Activated T-cell treated with anti-CD3 and anti-CD28 coated beads, Interleukin-2, amount 50 U/mL, for 4 hours (primary cell): ENCODE measurements around the gene ZNF578. TPM values are rescaled to one million over a fixed set of nuclear protein-coding genes. Genes with fewer than 3 reads are reported as not detected.
A peak's percentile ranks its signal among the peaks of the same experiment; 100 is the strongest.
"Not testable (repeated sequence)": the region's sequence is repeated elsewhere in the genome, so short reads cannot be mapped to it uniquely, and the experiment has no call there.

ENCODE experiments used
- ATAC-seq, 2 donors: fragments of 200-7000 bp; cut with Tn5 transposase; one replicate each; pipeline ENCODE4 v1.10.0; 2021
- DNase-seq: peaks from one replicate; pipeline ENCODE4 v3.0.0-alpha.2; 2020
- H3K27me3 Mint-ChIP-seq: one replicate; pipeline ENCODE4 v1.8.0; 2021; ENCODE audit warnings: low read depth, mixed read lengths
- H3K36me3 Mint-ChIP-seq: one replicate; pipeline ENCODE4 v1.8.0; 2022; ENCODE audit warnings: mixed read lengths; ENCODE audit not compliant: insufficient read depth
- H3K4me1 Mint-ChIP-seq: one replicate; pipeline ENCODE4 v1.8.0; 2021; ENCODE audit warnings: low read depth, mixed read lengths
- H3K4me3 Mint-ChIP-seq: one replicate; pipeline ENCODE4 v1.8.0; 2021; ENCODE audit warnings: mild to moderate bottlenecking, moderate library complexity, mixed read lengths
- H3K9me3 Mint-ChIP-seq: one replicate; pipeline ENCODE4 v1.8.0; 2021; ENCODE audit warnings: mixed read lengths
- total RNA-seq, 3 donors: library from RNA; stranded (reverse); gene quantifications; one replicate each; pipeline ENCODE4 v1.2.1, GENCODE V29; 2021

Gene ZNF578
- total RNA-seq, 3 donors from 2014 or later, result 0.08 to 0.35 (median 0.23) TPM

- H3K4me1 Mint-ChIP-seq, result peaks cover 21% of the 10 kb centered on the region
- ATAC-seq, result peak in 1 of 2 donors; percentile 12
- DNase-seq, result no peak
- no peaks in the 10 kb centered on the region for H3K9me3 Mint-ChIP-seq
- H3K27me3 Mint-ChIP-seq, result no peaks in the 10 kb centered on the region
- peak overlapping the region; percentile 96 for H3K4me3 Mint-ChIP-seq
- peaks cover 6% of the 10 kb centered on the region for H3K36me3 Mint-ChIP-seq
Observed at GRCh38 chr19:52527956-52528351, 74.6 kb downstream of the ZNF578 start.

- no peak overlapping the region for H3K4me3 Mint-ChIP-seq
- H3K36me3 Mint-ChIP-seq, result peaks cover 16% of the 10 kb centered on the region
- H3K4me1 Mint-ChIP-seq, result peaks cover 43% of the 10 kb centered on the region
- no peaks in the 10 kb centered on the region for H3K27me3 Mint-ChIP-seq
- no peaks in the 10 kb centered on the region for H3K9me3 Mint-ChIP-seq
- DNase-seq (no peak), ATAC-seq (no peak)
Observed at GRCh38 chr19:52532480-52532879, 79.1 kb downstream of the ZNF578 start.

- Mint-ChIP-seq H3K36me3 (peaks cover 18% of the 10 kb centered on the region), H3K4me1 (peaks cover 36% of the 10 kb centered on the region), H3K27me3 (no peaks in the 10 kb centered on the region), H3K4me3 (no peak overlapping the region), H3K9me3 (no peaks in the 10 kb centered on the region)
- ATAC-seq (no peak), DNase-seq (no peak)
Observed at GRCh38 chr19:52533901-52534300, 80.5 kb downstream of the ZNF578 start.

- Mint-ChIP-seq H3K4me1 (peaks cover 34% of the 10 kb centered on the region), H3K36me3 (peaks cover 23% of the 10 kb centered on the region), H3K4me3 (peak overlapping the region; percentile 91)
- H3K27me3 Mint-ChIP-seq, H3K9me3 Mint-ChIP-seq, DNase-seq: not testable (repeated sequence)
- ATAC-seq, result peak; percentile 2 to 6
Observed at GRCh38 chr19:52535385-52535770, 82.0 kb downstream of the ZNF578 start.

- peaks cover 27% of the 10 kb centered on the region for H3K36me3 Mint-ChIP-seq
- H3K4me3 Mint-ChIP-seq, result peak overlapping the region; percentile 91
- H3K4me1 Mint-ChIP-seq, result peaks cover 36% of the 10 kb centered on the region
Observed at GRCh38 chr19:52535771-52536447, 82.6 kb downstream of the ZNF578 start.

GRCh38 chr19:52536448-52536800 lies 83.1 kb downstream of the ZNF578 start:
- Mint-ChIP-seq H3K9me3 (no peaks in the 10 kb centered on the region), H3K36me3 (peaks cover 31% of the 10 kb centered on the region), H3K4me3 (peak overlapping the region; percentile 91), H3K4me1 (peaks cover 36% of the 10 kb centered on the region), H3K27me3 (no peaks in the 10 kb centered on the region)
- ATAC-seq, result peak; percentile 34 to 35
- DNase-seq, result peak; percentile 14

More at GRCh38 chr19:52535771-52536447, 82.6 kb downstream of the ZNF578 start:
- DNase-seq (peak; percentile 88), ATAC-seq (peak; percentile 97 to 98)
- H3K27me3 Mint-ChIP-seq, result no peaks in the 10 kb centered on the region
- no peaks in the 10 kb centered on the region for H3K9me3 Mint-ChIP-seq

GRCh38 chr19:52538815-52539214 lies 85.5 kb downstream of the ZNF578 start:
- peaks cover 40% of the 10 kb centered on the region for H3K36me3 Mint-ChIP-seq
- H3K27me3 Mint-ChIP-seq, H3K9me3 Mint-ChIP-seq, H3K4me3 Mint-ChIP-seq, ATAC-seq, DNase-seq: not testable (repeated sequence)
- peaks cover 43% of the 10 kb centered on the region for H3K4me1 Mint-ChIP-seq

- ATAC-seq, DNase-seq, H3K4me3 Mint-ChIP-seq, H3K27me3 Mint-ChIP-seq: not testable (repeated sequence)
- Mint-ChIP-seq H3K4me1 (peaks cover 34% of the 10 kb centered on the region), H3K9me3 (peaks cover 11% of the 10 kb centered on the region), H3K36me3 (peaks cover 49% of the 10 kb centered on the region)
Observed at GRCh38 chr19:52541176-52541575, 87.8 kb downstream of the ZNF578 start.

- Mint-ChIP-seq H3K4me1 (peaks cover 30% of the 10 kb centered on the region), H3K27me3 (no peaks in the 10 kb centered on the region), H3K9me3 (peaks cover 11% of the 10 kb centered on the region), H3K36me3 (peaks cover 51% of the 10 kb centered on the region), H3K4me3 (no peak overlapping the region)
- no peak for DNase-seq
- no peak for ATAC-seq
Observed at GRCh38 chr19:52541608-52542007, 88.3 kb downstream of the ZNF578 start.

GRCh38 chr19:52542541-52542940 lies 89.2 kb downstream of the ZNF578 start:
- not testable (repeated sequence) for H3K4me3 Mint-ChIP-seq, H3K27me3 Mint-ChIP-seq, ATAC-seq, DNase-seq
- Mint-ChIP-seq H3K36me3 (peaks cover 60% of the 10 kb centered on the region), H3K9me3 (peaks cover 11% of the 10 kb centered on the region), H3K4me1 (peaks cover 23% of the 10 kb centered on the region)

- no peak overlapping the region for H3K4me3 Mint-ChIP-seq
- ATAC-seq, result peak; percentile 88 to 89
Observed at GRCh38 chr19:52542984-52543664, 89.8 kb downstream of the ZNF578 start.

GRCh38 chr19:52554216-52554971 lies 101.0 kb downstream of the ZNF578 start:
- peaks cover 48% of the 10 kb centered on the region for H3K9me3 Mint-ChIP-seq
- H3K36me3 Mint-ChIP-seq, result peaks cover 70% of the 10 kb centered on the region
- ATAC-seq (no peak), DNase-seq (no peak)
- no peak overlapping the region for H3K4me3 Mint-ChIP-seq
- H3K27me3 Mint-ChIP-seq, result no peaks in the 10 kb centered on the region
- H3K4me1 Mint-ChIP-seq, result no peaks in the 10 kb centered on the region

More at GRCh38 chr19:52542984-52543664, 89.8 kb downstream of the ZNF578 start:
- Mint-ChIP-seq H3K36me3 (peaks cover 65% of the 10 kb centered on the region), H3K27me3 (no peaks in the 10 kb centered on the region), H3K4me1 (peaks cover 23% of the 10 kb centered on the region), H3K9me3 (peaks cover 11% of the 10 kb centered on the region)
- DNase-seq, result peak; percentile 12

GRCh38 chr19:52557231-52557995 lies 104.1 kb downstream of the ZNF578 start:
- ATAC-seq (no peak), DNase-seq (no peak)

More at GRCh38 chr19:52557231-52557995, 104.1 kb downstream of the ZNF578 start:
- peaks cover 66% of the 10 kb centered on the region for H3K36me3 Mint-ChIP-seq
- H3K4me1 Mint-ChIP-seq, result no peaks in the 10 kb centered on the region
- H3K9me3 Mint-ChIP-seq, result peaks cover 56% of the 10 kb centered on the region
- no peaks in the 10 kb centered on the region for H3K27me3 Mint-ChIP-seq
- H3K4me3 Mint-ChIP-seq, result no peak overlapping the region
